ENCODE results near the gene MMAB. TPM values are rescaled to one million over a fixed set of nuclear protein-coding genes. Genes with fewer than 3 reads are reported as not detected.
A peak's percentile ranks its signal among the peaks of the same experiment; 100 is the strongest.

MMAB gene
- total RNA-seq, 1 donor from 2014 or later: 55.4 TPM

DNA sequence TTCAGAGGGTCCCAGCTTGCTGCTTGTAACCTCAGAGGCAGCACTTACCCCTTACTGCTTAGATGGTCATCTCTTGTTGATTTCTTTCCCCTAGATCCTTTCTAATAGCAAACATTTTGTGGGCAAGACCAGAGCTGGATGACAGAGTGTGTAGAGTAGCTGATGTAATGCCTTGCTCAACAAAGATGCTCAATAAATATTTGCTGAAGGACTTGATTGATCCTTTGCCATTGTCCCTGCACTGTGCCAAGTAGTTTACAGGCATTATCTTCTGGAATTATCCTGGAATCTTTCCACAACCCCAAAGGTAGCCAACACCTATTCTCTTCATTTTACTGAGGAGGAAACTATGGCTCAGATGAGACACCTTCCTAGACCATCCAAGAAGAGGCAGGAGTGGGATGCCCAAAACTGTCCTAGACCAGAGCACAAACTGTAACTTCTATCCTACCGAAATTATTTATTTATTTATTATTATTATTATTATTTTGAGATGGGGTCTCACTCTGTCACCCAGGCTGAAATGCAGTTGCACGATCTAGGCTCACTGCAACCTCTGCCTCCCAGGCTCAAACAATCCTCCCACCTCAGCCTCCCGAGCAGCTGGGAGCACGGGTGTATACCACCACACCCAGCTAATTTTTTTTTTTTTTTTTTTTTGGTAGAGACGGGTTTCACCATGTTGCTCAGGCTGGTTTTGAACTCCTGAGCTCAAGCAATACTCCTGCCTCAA lies 1.4 kb downstream of the MMAB start:
- H3K4me1 ChIP-seq: peaks cover 44% of the 10 kb centered on the region
- peak overlapping the region; percentile 84 for H3K4me3 ChIP-seq
- H3K9me3 ChIP-seq (replicated peaks): no peaks in the 10 kb centered on the region
- no peak for DNase-seq
- peak overlapping the region; percentile 11 for H3K27ac ChIP-seq (replicated peaks)
- no peaks in the 10 kb centered on the region for H3K27me3 ChIP-seq (ENCODE audit: low read depth)
- H3K36me3 ChIP-seq: peaks cover 41% of the 10 kb centered on the region
- TF ChIP-seq, protein P1, sequence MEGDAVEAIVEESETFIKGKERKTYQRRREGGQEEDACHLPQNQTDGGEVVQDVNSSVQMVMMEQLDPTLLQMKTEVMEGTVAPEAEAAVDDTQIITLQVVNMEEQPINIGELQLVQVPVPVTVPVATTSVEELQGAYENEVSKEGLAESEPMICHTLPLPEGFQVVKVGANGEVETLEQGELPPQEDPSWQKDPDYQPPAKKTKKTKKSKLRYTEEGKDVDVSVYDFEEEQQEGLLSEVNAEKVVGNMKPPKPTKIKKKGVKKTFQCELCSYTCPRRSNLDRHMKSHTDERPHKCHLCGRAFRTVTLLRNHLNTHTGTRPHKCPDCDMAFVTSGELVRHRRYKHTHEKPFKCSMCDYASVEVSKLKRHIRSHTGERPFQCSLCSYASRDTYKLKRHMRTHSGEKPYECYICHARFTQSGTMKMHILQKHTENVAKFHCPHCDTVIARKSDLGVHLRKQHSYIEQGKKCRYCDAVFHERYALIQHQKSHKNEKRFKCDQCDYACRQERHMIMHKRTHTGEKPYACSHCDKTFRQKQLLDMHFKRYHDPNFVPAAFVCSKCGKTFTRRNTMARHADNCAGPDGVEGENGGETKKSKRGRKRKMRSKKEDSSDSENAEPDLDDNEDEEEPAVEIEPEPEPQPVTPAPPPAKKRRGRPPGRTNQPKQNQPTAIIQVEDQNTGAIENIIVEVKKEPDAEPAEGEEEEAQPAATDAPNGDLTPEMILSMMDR (IDR thresholded peaks at IDR 0.05; ENCODE audit: borderline replicate concordance): no peak
- intact Hi-C loops (cut with micrococcal nuclease): no loop called here

GRCh38 chr12:109568486-109568885 lies 4.8 kb downstream of the MMAB start:
- Histone ChIP-seq H3K9me3 (replicated peaks) (no peaks in the 10 kb centered on the region), H3K36me3 (peaks cover 52% of the 10 kb centered on the region), H3K4me3 (no peak overlapping the region), H3K4me1 (peaks cover 45% of the 10 kb centered on the region), H3K27ac (replicated peaks) (peak overlapping the region; percentile 46), H3K27me3 (ENCODE audit: low read depth) (no peaks in the 10 kb centered on the region)
- TF ChIP-seq, protein P1 (IDR thresholded peaks at IDR 0.05; ENCODE audit: borderline replicate concordance): no peak
- intact Hi-C loops (cut with micrococcal nuclease): no loop called here
- no peak for DNase-seq

DNA sequence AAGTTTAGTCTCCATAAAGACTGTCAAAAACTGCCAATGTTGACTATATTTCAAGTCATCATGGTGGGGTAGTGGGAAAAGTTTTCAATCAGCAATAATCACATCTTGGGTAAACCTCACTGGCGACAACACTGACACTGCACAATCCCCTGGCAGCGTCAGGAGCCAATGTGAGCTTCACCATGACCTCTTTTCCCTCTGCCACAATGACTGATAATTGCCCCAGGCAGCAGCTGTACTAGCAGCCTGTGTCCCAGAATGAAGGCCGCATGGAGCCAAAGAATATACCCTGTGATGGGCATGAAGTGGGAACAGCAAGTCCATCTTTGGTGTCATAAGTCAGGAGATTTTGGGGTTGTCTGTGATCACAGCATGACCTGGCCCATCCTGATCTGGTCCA lies 5.3 kb downstream of the MMAB start:
- peak overlapping the region; percentile 46 for H3K27ac ChIP-seq (replicated peaks)
- no peak for DNase-seq
- TF ChIP-seq, protein P1 (IDR thresholded peaks at IDR 0.05; ENCODE audit: borderline replicate concordance): no peak
- H3K27me3 ChIP-seq (ENCODE audit: low read depth): no peaks in the 10 kb centered on the region
- no peak overlapping the region for H3K4me3 ChIP-seq
- H3K9me3 ChIP-seq (replicated peaks): no peaks in the 10 kb centered on the region
- peaks cover 47% of the 10 kb centered on the region for H3K4me1 ChIP-seq
- intact Hi-C loops (cut with micrococcal nuclease): no loop called here
- H3K36me3 ChIP-seq: peaks cover 52% of the 10 kb centered on the region

DNA sequence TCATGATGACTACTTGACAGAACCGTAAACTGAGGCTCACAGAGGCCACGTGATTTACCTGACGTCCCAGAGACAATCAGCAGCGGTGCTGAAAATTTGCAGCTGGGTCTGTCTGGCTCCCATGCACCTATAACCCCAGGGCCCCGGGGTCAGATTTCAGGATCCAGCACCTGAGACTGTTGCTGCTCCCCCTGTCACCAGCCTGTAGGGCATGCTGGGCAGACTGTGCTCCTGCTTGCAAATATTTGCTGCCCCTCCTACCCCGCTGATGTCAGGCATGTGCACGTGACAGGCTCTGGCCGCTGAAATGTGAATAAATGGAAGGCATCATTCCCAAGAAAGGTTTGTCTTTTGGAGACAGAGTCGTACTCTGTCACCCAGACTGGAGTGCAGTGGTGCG lies 6.0 kb downstream of the MMAB start:
- Histone ChIP-seq H3K4me3 (no peak overlapping the region), H3K9me3 (replicated peaks) (no peaks in the 10 kb centered on the region), H3K27me3 (ENCODE audit: low read depth) (no peaks in the 10 kb centered on the region), H3K27ac (replicated peaks) (no peak overlapping the region), H3K4me1 (peaks cover 42% of the 10 kb centered on the region), H3K36me3 (peaks cover 58% of the 10 kb centered on the region)
- TF ChIP-seq, protein P1 (IDR thresholded peaks at IDR 0.05; ENCODE audit: borderline replicate concordance): no peak
- no peak for DNase-seq
- intact Hi-C loops (cut with micrococcal nuclease): no loop called here

GRCh38 chr12:109566424-109566823 lies 6.9 kb downstream of the MMAB start:
- H3K27me3 ChIP-seq (ENCODE audit: low read depth): no peaks in the 10 kb centered on the region
- H3K9me3 ChIP-seq (replicated peaks): no peaks in the 10 kb centered on the region
- DNase-seq: no peak
- H3K4me3 ChIP-seq: no peak overlapping the region
- peaks cover 67% of the 10 kb centered on the region for H3K36me3 ChIP-seq
- peaks cover 36% of the 10 kb centered on the region for H3K4me1 ChIP-seq
- intact Hi-C loops (cut with micrococcal nuclease): no loop called here
- TF ChIP-seq, protein P1 (IDR thresholded peaks at IDR 0.05; ENCODE audit: borderline replicate concordance): no peak
- H3K27ac ChIP-seq (replicated peaks): no peak overlapping the region

Data from left ventricle myocardium inferior (tissue), 1 donor.